Measurements from ENCODE around the gene TOB1. TPM values are rescaled to one million over a fixed set of nuclear protein-coding genes. Genes with fewer than 3 reads are reported as not detected.

Gene TOB1
- total RNA-seq, 1 experiment from 2014 or later = 86.0 TPM

GRCh38 chr17:50906443-50906842 lies 40.3 kb upstream of the TOB1 start:
- no peak overlapping the region for H3K4me2 ChIP-seq (ENCODE audit: low read length)
- TF ChIP-seq ZFX (IDR thresholded peaks at IDR 0.05) (no peak), FOSL1 (IDR thresholded peaks at IDR 0.05; ENCODE audit: low read depth) (no peak), TCF7L2 (IDR thresholded peaks at IDR 0.05; ENCODE audit: borderline replicate concordance, extremely low read depth, insufficient read depth, insufficient read length) (no peak), RAD21 (IDR thresholded peaks at IDR 0.05; ENCODE audit: low read depth) (no peak), SP1 (IDR thresholded peaks at IDR 0.05; ENCODE audit: low read depth) (no peak), POLR2A (IDR thresholded peaks at IDR 0.05; ENCODE audit: borderline replicate concordance, extremely low read depth, insufficient read depth, insufficient read length) (no peak), EGR1 (IDR thresholded peaks at IDR 0.05; ENCODE audit: low read depth) (no peak)
- no peaks in the 10 kb centered on the region for H3K79me2 ChIP-seq (ENCODE audit: insufficient read depth, low read length)
- DNase-seq (ENCODE audit: low read depth, low spot score) (no peak), ATAC-seq (no peak)
- no peak overlapping the region for H2AFZ ChIP-seq (ENCODE audit: low read depth, low read length, poor library complexity, severe bottlenecking)
- H3K9me2 ChIP-seq (ENCODE audit: insufficient read depth) = no peaks in the 10 kb centered on the region
- POLR2A ChIA-PET = interaction anchor here (3.4 kb wide), 1 partner anchor 40 kb away, joined by 28 read pairs; the partner anchor contains the start of gene TOB1
- H4K20me1 ChIP-seq (ENCODE audit: insufficient read depth) = no peaks in the 10 kb centered on the region
- RAD21 ChIA-PET (ENCODE audit: low non-redundant PET in 1 of 2, low total read pairs in 2 of 2, uncharacterized antibody in 2 of 2, unreplicated experiment in 2 of 2) = no interaction called here
- CTCF ChIA-PET = no interaction called here
- no peaks in the 10 kb centered on the region for H3K9me3 ChIP-seq (ENCODE audit: control insufficient read depth in 1 of 2, insufficient read depth in 1 of 2, low read depth in 1 of 2, low read length in 2 of 2)
- no TSS peak for BruUV-seq (replicated peaks)
- intact Hi-C loops (cut with micrococcal nuclease) = no loop called here
- no peak overlapping the region for H3K9ac ChIP-seq (ENCODE audit: low read length)
- no peaks in the 10 kb centered on the region for H3K36me3 ChIP-seq (ENCODE audit: control insufficient read depth in 1 of 2, insufficient read depth in 2 of 2, low read length in 2 of 2)
- H3K4me3 ChIP-seq (replicated peaks in 1 of 2; ENCODE audit: low read depth in 1 of 2, low read length in 2 of 2) = no peak overlapping the region
- H3K27ac ChIP-seq (ENCODE audit: low read depth, low read length) = no peak overlapping the region
- no peaks in the 10 kb centered on the region for H3K27me3 ChIP-seq (ENCODE audit: insufficient read depth, low read length)
- peaks cover 25 to 29% of the 10 kb centered on the region in 2 experiments for H3K4me1 ChIP-seq (ENCODE audit: control insufficient read depth in 1 of 2, insufficient read depth in 2 of 2, low read length in 2 of 2)

DNA sequence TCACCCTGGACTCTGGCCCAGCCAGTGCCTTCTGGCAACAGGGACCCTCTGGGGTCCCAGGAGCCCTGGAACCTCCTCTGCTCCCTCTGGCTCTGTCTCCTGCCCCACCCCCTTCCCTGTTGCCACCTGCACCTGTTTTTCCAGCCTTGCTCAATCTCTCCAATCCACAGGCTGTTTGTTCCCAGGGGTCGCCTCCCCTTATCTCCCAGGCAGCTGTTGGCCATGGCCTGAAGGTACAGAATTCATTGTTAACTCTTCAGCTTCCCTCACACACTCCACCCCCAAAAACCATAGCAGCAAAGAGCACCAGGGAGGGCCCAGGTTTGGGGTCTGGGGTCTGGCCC lies 39.3 kb upstream of the TOB1 start:
- Histone ChIP-seq H2AFZ (ENCODE audit: low read depth, low read length, poor library complexity, severe bottlenecking) (no peak overlapping the region), H3K9me3 (ENCODE audit: control insufficient read depth in 1 of 2, insufficient read depth in 1 of 2, low read depth in 1 of 2, low read length in 2 of 2) (no peaks in the 10 kb centered on the region), H3K4me3 (replicated peaks in 1 of 2; ENCODE audit: low read depth in 1 of 2, low read length in 2 of 2) (no peak overlapping the region), H3K4me2 (ENCODE audit: low read length) (no peak overlapping the region), H3K27me3 (ENCODE audit: insufficient read depth, low read length) (no peaks in the 10 kb centered on the region), H3K4me1 (ENCODE audit: control insufficient read depth in 1 of 2, insufficient read depth in 2 of 2, low read length in 2 of 2) (peaks cover 25 to 29% of the 10 kb centered on the region in 2 experiments), H3K79me2 (ENCODE audit: insufficient read depth, low read length) (no peaks in the 10 kb centered on the region), H4K20me1 (ENCODE audit: insufficient read depth) (no peaks in the 10 kb centered on the region), H3K9ac (ENCODE audit: low read length) (no peak overlapping the region), H3K9me2 (ENCODE audit: insufficient read depth) (no peaks in the 10 kb centered on the region), H3K36me3 (ENCODE audit: control insufficient read depth in 1 of 2, insufficient read depth in 2 of 2, low read length in 2 of 2) (no peaks in the 10 kb centered on the region), H3K27ac (ENCODE audit: low read depth, low read length) (no peak overlapping the region)
- intact Hi-C loops (cut with micrococcal nuclease) = no loop called here
- CTCF ChIA-PET = no interaction called here
- DNase-seq (ENCODE audit: low read depth, low spot score) = no peak
- RAD21 ChIA-PET (ENCODE audit: low non-redundant PET in 1 of 2, low total read pairs in 2 of 2, uncharacterized antibody in 2 of 2, unreplicated experiment in 2 of 2) = no interaction called here
- no TSS peak for BruUV-seq (replicated peaks)
- POLR2A ChIA-PET = interaction anchor here (3.4 kb wide), 1 partner anchor 39 kb away, joined by 28 read pairs; the partner anchor contains the start of gene TOB1
- peak; percentile 10; the same call in 1 of the 2 replicates for ATAC-seq
- TF ChIP-seq CEBPB (IDR thresholded peaks at IDR 0.05; ENCODE audit: low read depth) (no peak), ATF3 (IDR thresholded peaks at IDR 0.05) (no peak), ZNF274 (IDR thresholded peaks at IDR 0.05; ENCODE audit: low read depth, low read length) (no peak), REST (IDR thresholded peaks at IDR 0.05; ENCODE audit: low read depth) (no peak), JUND (IDR thresholded peaks at IDR 0.05) (no peak), CBX3 (IDR thresholded peaks at IDR 0.05; ENCODE audit: low read depth) (no peak)
- TF ChIP-seq, protein P1, sequence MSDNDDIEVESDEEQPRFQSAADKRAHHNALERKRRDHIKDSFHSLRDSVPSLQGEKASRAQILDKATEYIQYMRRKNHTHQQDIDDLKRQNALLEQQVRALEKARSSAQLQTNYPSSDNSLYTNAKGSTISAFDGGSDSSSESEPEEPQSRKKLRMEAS (IDR thresholded peaks at IDR 0.05) = no peak
- TF ChIP-seq, protein P2, sequence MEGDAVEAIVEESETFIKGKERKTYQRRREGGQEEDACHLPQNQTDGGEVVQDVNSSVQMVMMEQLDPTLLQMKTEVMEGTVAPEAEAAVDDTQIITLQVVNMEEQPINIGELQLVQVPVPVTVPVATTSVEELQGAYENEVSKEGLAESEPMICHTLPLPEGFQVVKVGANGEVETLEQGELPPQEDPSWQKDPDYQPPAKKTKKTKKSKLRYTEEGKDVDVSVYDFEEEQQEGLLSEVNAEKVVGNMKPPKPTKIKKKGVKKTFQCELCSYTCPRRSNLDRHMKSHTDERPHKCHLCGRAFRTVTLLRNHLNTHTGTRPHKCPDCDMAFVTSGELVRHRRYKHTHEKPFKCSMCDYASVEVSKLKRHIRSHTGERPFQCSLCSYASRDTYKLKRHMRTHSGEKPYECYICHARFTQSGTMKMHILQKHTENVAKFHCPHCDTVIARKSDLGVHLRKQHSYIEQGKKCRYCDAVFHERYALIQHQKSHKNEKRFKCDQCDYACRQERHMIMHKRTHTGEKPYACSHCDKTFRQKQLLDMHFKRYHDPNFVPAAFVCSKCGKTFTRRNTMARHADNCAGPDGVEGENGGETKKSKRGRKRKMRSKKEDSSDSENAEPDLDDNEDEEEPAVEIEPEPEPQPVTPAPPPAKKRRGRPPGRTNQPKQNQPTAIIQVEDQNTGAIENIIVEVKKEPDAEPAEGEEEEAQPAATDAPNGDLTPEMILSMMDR (IDR thresholded peaks at IDR 0.05 in 2 of 3, conservative IDR thresholded peaks at IDR 0.05 in 1 of 3; ENCODE audit: borderline replicate concordance in 1 of 3, insufficient read depth in 1 of 3, low read depth in 2 of 3, low read length in 2 of 3) = no peak
